GM18502 (cell line): Measurements from ENCODE around the gene CEP68.

Experiments used
- ATAC-seq: cut with Tn5 transposase; IDR thresholded peaks from one replicate; pipeline ENCODE4 v1.9.1; 2021; ENCODE audit warnings: mild to moderate bottlenecking; ENCODE audit not compliant: unreplicated experiment, poor library complexity

The CEP68 gene

DNA sequence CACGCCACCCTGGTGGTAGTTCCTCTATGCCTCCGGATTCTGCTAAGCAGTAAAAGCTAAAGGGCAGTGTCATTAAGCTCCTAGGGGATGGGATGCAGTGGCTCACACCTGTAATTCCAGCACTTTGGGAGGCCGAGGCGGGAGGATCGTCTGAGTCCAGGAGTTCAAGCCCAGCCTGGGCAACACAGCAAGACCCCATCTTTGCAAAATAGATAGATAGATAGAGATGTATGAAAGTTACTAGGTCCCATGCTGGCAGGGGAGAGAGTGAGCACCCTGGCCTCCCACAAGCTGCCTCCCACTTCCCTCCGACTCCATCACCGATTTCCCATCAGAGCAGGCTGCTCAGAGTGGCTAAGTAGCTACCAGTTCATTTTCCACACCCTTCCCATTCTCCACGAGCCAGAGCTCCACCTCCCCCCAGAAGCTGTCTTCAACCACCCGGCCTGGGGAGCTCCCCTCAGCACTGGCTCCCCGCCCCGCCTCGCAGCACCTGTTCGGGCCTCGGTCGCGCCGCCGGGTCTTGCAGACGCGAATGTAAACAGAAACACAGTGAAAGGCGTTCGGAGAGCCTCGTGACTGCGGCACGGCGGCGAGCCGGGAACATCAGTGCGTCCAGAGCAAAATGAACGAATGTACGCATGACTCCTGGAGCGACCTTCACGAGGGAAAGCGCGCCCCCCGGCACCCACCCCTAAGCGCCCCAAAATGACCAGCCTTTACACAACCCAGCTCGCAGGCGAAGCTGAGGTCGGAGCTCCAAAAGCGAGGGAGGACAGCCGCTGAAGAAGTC, 598 bp upstream of the CEP68 start:
- ATAC-seq, result peak; percentile 32

DNA sequence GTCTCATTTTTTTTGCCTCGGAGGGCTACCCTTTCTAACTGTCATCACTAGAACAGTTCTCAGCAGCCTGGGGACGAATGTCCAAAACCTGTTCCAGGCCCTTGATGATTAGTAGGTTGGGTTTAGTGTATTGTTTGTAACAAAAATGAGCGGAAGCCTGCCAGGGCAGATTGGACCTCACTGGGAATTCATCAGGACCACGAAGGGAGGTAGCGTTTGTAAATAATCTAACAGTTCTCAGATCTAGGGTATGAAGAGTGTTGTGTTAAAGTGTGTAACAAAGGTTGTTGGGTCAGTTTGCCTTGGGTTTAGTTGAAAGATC, 799 bp downstream of the CEP68 start:
- no peak for ATAC-seq

DNA sequence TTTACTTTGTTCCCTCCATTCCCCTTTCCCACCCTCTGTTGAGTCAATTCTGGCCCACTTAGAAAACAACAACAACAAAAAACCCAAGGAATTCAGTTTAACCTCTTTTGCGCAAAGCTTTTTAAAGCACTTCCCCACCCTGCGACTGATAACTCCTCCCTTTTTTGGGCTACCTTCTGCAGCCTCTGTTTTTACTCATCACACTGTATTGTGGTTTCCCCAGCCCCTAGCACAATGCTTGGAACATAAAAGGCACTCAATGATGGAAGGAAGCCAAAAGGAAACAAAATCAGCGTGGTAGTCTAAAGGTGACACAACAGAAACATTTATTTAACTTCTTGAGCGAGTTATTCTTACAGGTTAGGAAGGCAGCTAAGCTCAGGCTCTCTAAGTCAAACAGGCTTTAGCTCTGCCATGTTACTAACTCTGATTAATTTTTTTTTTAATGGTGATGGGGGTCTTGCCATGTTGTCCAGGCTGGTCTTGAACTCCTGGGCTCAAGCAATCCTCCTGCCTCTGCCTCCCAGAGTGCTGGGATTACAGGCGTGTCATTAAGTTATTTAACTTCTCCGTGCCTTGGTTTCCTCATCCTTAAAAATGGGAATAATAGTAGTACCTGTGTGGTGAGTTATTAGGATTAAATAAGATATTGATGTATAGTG, 1.3 kb downstream of the CEP68 start:
- peak; percentile 34 for ATAC-seq

DNA sequence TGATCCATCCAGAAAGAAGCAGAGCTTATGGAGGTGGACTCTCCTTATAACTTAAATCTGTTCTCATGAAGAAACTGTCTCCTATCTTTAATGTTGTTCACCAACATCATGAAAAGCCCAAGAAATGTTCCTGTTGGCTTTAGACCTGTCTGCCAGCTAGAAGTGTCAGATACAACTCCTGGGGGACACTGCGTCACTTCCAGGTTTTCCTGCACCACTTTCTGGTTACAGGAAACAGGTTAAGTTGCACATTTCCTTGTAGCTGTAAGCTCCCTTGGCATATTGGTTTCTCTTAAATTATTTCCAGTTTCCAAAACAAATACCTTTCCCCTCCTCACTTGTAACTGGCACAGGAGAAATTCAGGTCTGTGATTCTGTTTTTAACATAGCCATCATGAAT, 2.9 kb downstream of the CEP68 start:
- ATAC-seq, result no peak

DNA sequence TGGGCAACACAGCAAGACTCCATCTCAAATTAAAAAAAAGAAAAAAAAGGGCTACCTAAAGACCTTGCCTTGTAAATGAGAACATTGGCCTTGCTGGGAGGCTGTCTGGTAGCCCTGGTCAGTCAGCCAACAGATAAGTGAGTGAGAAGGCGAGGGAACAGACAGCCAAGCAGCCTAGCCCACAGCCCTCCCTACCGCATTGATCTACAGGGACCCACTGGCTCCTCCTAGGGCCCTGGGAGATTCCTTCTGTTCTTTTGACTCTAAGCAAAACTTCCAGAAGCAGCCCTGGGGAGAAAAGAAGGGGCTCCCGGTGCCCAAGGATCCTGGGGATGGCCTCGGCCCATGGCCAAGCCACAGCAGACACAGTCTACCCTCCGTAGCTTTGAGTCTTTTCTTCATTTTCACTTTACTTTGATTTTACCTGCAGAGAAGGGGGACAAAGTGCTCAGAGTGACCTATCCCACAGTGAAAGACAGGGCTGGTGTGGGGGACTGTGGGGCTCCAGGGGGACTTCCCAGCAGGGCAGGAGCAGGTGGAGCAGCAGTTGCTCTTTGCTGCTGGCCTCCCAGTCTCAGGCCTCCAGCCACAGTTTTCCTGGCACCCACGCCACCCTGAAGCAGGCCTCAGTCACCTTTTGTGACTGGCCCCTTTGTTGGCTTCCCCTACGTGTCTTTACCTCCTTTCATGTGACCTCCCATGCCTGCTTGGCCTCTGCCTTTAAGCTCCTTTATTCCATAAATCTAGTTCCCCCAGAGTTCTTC, 5.1 kb downstream of the CEP68 start:
- ATAC-seq, result no peak

DNA sequence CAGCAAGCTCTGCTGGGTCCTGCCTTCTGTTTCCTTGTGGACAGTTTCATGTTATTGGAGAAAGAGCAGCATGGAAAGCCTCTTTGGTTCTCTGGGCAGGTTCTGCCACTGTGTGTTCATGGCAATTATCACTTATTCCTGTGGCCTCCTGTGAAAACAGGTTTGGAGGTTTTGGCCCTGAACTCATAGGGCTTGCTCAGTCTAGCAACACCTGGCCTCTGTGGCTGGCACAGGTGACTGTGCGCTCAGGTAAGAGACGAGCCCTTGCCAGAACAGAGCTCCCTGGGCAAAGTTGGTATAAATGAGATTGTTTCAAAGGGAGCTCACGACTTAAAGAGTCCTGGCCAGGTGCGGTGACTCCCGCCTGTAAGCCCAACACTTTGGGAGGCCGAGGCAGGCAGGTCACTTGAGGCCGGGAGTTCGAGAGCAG, 5.7 kb downstream of the CEP68 start:
- ATAC-seq, result no peak

DNA sequence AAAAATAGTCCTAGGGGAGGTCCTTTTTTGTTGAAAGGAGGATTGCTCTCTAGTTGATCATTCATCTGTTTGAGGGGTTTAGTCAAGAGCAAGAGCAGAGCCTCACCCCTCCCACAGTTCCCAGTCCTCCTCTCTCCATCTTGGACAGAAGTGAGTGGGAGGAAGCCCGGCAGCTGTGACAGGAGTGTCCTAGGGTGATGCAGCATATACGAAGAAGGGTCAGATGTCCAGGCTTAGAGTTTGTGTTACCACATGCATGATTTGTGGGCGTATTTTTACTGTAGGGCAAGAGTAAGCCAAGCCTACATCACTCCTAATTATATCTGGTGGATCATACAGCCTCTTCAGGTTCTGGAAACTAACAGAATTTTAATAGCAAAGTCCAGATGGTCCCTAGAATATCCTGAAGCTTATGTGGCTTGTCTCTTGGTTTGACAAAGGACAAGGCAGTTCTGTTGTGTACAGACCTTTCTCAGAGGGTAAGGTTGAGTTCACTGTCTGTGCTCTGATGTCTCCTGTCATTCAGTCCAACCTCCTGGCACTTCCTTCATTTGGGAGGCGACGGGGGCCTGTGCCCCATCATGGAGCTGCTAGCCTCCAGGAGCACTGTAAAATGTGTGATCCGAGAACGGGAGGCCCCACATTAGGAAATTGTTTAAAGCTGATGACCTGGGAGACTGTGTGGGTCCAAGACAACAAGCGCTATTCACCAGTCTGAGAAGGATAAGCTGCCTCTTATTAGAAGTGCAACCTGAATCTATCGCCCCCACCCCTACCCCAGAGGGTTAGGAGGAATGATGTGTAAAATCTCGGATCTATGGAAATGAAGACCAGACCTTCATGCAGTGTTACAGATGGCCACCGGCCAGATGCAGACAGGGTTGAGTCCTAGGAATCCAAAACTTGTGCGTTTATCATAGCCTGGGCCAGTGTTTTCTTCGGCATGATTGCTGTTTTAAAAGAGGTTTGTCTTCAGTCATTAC, 6.9 kb downstream of the CEP68 start:
- no peak for ATAC-seq

DNA sequence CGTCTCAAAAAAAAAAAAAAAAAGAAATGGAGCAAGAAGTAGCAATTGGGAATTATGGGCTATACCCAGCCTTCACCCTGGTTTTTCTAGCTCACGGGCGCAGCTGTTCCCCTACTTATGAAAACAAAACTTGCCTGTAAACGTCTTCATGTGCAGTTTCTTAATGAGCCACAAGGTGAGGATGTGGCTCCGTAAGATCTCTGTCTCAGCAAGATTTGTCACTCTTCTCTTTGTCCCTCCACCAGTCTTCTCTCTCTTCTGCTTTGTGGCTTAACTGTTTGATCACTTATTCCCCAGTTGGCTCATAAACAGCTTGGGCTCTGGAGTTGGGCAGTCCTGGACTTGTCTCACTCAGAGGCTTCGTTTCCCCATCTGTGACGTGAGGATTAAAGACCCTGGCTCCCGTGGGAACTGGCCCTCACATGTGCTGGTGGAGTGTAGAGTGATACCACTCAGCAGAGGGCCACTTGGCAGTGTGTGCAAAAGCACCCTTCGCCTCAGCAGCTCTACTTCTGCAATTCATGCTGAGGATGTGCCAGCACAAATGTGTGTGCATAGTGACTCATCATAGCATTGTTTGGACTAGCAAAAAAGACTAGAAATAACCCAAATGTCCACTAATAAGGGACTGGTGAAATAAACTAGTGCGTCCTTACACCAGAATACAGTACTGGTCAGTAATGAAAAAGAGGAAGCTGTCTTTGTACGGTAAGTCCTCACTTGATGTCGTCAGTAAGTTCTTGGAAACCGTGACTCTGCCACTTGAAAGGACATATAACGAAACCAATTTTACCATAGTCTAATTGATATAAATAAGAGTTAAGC, 8.7 kb downstream of the CEP68 start:
- ATAC-seq, result peak; percentile 82

DNA sequence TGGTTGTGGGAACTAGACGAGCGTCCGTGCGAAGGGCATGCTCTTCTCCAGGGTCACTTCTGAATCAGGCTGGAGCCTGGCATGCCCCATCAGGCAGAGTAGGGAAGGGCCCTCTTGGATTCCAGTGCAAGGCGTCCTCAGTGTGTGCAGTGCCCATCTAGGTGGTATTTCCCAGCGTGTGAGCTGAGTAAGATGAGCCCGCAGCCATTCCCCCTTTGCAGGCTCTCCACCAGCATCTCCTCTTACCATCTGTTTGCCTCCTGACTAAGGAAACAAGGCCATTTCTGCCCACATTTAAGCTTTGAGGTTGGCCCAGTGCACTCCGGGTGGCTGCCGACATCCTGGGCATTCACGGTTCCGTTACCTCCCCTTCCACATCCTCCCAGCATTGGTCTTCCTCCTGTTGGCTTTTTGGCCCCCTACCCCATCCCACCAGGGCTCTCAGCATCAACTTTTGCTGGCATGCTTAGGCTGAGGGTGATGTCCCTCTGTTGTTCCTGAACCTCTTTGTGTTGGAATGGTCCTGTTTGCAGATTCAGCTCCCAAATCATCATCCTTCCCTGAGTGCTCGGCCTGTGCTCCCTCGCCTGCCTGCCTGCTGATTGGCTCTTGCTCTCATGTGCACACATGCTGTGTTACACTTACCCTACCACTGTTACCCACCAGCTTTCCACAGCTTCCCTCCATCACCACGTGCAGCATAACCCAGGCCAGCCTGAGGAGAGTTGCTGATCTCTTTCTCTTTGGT, 11.8 kb downstream of the CEP68 start:
- ATAC-seq, result no peak

DNA sequence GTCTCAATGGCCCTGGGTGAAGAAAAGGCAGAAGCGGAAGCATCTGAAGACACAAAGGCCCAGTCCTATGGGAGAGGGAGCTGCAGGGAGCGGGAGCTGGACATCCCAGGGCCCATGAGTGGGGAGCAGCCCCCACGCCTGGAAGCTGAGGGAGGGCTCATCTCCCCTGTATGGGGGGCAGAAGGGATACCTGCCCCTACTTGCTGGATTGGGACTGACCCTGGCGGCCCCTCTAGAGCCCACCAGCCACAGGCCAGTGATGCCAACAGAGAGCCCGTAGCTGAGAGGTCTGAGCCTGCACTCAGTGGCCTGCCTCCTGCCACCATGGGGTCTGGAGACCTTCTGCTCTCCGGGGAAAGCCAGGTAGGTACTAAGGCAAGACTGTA, 13.2 kb downstream of the CEP68 start:
- no peak for ATAC-seq

DNA sequence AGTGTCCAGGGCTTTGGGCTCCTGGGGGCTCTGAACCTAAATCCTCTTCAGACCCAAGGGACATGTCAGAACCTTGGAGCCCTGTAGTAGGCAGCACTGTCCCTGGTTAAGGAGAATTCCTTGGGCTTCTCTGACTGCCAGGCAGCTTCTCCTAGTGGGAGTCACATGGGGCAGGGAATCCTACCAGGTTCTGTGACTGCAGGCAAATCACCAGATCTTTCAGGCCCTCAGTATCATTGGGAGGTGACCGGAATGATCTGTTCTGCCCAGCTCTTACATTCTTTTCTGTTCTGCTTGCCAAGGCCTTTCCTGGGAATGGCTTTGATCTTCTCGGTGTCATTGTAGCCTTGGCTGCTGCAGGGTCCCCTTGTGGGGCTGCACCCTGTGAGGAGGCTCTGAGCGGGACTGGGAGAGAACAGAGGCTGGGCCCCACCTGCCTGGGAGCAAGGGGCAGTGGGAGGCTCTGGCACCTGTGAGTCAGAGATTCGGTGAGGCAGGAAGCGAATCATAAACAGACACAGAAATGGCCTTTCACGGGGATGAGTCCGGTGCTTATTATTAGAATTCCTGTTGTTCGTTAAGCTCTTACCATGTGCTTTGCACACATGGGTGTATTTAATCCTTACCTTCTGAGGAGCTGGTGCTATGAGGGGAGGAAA, 14.1 kb downstream of the CEP68 start:
- ATAC-seq, result no peak

DNA sequence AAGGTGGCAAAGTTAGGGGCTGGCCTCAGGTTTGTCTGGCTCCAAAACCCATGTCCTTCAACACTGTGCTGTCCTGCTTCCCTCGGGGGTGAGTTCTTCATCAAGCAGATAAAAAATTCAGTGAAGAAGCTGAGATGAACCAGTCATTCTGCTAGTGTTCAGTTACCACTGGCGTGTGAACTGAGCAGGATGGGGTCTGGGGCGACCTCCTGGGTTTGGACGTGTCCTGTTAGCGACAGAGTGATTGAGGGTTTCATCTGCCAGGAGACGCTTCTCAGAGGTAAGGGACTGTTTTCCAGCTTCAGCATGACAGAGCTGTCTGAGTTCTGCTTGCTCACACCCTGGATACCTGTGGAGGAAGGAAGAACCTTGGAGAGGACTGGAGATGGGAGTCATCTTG, 14.6 kb downstream of the CEP68 start:
- ATAC-seq, result no peak

DNA sequence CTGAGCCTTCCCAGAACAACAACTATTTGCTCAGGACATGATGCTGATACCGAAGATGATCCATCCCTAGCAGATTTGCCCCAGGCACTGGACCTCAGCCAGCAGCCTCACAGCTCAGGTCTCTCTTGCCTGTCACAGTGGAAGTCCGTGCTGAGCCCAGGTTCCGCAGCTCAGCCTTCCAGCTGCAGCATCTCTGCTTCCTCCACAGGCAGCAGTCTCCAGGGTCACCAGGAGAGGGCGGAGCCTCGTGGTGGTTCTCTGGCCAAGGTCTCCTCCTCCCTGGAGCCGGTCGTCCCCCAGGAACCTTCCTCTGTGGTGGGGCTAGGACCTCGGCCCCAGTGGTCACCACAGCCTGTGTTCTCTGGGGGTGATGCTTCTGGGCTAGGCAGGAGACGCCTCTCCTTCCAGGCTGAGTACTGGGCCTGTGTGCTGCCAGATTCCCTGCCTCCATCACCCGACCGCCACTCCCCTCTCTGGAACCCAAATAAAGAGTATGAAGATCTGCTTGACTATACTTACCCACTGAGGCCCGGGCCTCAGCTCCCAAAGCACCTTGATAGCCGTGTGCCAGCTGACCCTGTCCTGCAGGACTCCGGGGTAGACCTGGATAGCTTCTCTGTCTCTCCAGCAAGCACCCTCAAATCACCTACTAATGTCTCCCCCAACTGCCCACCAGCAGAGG, 15.4 kb downstream of the CEP68 start:
- no peak for ATAC-seq

DNA sequence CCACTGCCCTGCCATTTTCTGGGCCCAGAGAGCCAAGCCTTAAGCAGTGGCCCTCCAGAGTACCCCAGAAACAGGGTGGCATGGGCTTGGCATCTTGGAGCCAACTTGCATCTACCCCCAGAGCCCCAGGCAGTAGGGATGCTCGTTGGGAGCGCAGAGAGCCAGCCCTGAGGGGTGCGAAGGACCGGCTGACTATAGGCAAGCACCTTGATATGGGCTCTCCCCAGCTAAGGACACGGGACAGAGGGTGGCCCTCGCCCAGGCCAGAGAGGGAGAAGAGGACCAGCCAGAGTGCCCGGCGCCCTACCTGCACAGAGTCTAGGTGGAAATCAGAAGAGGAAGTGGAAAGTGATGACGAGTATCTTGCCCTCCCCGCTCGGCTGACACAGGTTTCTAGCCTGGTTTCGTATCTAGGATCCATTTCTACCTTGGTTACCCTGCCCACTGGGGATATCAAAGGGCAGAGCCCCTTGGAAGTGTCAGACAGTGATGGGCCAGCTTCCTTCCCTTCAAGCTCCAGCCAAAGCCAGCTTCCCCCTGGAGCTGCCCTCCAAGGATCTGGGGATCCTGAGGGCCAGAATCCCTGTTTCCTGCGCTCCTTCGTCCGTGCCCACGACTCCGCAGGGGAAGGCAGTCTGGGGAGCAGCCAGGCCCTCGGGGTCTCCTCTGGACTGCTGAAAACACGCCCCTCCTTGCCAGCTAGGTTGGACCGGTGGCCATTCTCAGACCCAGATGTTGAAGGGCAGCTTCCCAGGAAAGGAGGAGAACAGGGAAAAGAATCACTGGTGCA, 16.2 kb downstream of the CEP68 start:
- peak; percentile 61 for ATAC-seq

DNA sequence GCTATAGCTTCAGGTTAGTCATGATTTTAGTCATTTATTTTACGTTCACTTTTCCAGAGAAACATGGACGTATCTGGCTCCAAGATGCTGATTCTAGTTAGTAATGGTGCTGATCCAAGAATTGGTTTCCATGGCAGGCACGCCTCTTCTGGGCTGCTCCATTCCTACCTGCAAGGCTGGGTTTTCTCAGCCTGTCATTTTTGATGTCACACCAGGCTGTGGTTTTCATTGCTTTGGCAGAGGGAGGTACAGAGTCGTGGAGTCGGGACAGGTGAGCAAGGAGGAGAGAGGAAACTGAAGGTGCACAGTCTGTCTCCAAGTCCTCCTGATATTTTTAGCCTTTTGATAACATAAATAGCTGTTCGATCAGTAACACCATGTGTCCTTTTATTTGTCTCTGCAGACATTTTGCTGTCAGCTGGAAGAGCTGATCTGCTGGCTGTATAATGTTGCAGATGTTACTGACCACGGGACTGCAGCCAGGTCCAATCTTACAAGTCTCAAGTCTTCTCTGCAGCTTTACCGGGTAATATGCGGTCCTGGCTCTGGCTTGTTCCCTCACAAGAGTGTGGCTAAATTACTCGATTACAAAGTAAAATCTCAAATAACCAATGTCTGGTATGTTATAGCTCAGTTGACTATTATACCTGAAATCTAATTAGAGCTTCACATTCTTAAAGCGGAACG, 17.8 kb downstream of the CEP68 start:
- ATAC-seq, result no peak

DNA sequence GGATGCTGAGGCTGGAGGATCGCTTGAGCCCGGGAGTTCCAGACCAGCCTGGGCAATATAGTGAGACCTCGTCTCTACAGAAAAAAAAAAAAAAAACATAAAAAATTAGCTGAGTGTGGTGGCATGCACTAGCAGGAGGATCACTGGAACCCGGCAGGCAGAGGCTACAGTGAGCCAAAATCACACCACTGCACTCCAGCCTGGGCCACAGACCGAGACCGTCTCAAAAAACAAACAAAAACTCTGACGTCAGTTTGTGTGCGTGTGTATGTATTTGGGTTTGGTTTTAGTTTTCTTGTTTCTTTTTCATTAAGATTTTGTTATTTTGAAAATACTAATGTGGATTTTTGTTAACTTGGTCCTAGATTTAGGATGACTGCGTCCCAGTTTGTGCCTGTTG, 19.0 kb downstream of the CEP68 start:
- no peak for ATAC-seq
